HG03025 (cell line): ENCODE data around the gene TSR2.
"Not testable (repeated sequence)": the region's sequence is repeated elsewhere in the genome, so short reads cannot be mapped to it uniquely, and the experiment has no call there.

ENCODE experiments used
- ATAC-seq: cut with Tn5 transposase; IDR thresholded peaks from one replicate; pipeline ENCODE4 v1.9.1; 2021; ENCODE audit warnings: mild to moderate bottlenecking, moderate library complexity; ENCODE audit not compliant: unreplicated experiment, low FRiP score

TSR2 gene

DNA sequence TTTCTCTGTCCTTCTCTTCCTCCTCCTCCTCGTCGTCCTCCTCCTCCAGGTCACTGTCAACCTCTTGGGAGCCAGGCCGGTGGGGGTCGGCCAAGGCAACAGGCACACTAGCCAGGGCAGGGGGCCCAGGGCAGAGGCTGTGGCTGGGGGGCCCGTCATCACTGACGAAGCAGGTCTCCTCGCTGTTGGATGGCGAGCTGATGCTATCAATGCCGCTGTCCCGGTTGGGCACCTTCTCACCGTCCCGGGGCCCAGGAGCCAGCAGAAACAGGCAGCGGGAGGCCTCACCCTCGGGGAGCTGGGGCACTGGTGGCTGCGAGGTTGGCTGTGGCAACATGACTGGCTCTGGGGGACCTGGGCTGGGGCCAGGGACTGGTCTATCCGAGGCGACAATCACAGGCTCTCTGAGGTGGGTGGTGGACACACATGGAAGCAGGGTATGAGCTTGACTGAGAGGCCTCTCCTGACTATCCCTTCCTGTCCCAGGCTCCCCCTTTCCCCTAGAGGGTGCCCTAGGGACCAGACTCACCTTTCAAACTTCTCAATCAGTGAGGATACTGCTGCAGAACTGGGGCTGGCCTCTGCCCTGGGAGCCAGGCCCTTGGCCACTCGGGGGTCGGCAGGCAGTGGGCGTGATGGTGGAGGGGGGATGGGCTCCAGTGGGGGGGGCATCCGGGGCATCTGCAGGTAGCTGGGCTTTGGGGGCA lies 30.0 kb downstream of the TSR2 start:
- ATAC-seq, result no peak

- no peak for ATAC-seq
Measured at GRCh38 chrX:54473993-54474859, 34.0 kb downstream of the TSR2 start.

DNA sequence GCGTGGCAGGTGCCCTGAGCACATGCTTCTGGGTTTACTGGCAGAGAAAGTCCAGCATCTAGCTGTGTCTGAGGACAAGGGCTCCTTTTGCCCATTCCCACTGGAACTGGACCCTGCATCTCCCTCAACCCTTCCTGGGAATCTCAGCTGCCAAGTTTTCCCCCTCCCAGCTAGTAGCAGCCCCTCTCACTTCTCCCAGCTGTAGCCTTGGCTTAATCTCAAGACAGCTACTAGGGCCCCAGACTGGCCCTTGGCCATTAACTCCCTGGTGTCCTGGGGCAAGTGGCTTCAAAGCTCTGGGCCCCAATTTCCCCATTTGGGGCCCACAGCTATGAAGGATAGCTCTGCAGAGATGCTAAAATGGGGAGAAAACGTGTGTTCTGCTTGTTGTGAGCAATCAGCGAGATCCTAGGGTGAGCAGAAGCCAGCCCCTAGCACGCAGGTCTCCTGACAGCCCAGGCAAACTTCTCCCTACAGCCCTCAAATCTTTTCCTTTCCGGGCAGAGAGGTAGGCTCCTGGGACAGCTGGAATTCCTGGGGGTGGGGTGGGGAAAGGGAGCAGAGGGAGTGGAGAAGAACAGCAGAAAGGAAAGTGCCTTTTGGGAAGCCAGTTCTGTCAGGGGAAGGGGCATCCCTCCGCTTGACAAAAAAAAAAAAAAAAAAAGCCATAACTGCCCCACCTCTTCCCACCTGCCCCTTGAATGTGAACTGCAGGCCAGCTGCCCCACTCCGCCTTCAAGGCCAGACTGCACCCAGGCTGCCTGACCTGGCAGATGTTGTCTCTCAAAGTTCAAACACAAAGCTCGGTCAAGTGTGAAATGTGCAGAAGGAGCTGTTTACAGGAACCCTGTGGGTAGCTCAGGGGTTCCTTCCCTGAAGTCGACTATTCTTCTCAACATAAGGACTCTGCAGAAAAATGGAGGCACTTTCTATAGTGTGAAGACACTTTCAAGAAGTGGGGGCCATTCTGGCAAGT lies 39.2 kb downstream of the TSR2 start:
- no peak for ATAC-seq

DNA sequence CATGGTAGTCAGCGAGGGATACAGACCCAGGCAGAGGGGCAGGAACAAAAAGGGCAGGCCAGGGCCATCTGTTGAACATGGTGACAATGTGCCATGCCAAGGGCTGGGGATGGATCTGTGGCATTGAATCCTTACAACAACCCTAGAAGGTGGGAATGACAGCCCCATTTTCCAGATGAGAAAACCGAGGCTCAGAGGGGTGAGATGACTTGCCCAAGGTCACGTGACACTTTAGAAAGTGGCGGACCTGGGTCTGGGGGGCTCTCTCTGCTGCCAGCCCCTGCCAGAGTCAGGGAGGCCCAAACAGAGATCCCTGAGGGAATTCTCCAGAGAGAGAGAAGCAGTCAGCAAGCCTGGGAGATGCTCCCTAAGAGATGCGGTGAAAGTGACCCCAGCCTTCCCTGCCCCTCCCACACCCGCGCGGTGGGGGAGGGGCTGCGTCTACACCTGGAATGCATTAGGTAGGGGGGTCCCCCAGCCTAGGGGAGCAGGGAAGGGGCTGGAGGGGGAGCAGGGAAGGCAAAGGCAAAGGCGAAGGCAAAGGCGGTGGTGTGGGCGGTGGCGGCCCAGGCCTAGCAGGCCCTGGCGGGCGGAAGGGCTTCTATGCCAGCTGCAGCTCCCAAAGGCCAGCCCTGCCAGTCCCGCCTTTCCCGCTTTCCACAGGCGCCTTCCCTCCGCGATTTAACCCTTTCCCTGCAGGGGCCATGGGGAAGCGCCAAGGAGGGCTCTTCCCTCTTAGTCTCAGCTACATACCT lies 42.8 kb downstream of the TSR2 start:
- ATAC-seq, result no peak

- no peak for ATAC-seq
Measured at GRCh38 chrX:54483946-54484345, 43.7 kb downstream of the TSR2 start.

GRCh38 chrX:54484666-54485065 lies 44.5 kb downstream of the TSR2 start:
- no peak for ATAC-seq

DNA sequence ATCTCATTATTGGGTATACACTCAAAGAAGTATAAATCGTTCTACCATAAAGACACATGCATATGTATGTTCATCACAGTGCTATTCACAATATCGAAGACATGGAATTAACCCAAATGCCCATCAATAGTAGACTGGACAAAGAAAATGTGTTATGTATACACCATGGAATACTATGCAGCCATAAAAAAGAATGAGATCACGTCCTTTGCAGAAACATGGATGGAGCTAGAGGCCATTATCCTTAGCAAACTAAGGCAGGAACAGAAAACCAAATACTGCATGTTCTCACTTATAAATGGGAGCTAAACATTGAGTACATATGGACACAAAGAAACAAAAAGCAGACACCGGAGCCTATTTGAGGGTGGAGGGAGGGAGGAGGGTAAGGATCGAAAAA lies 49.6 kb downstream of the TSR2 start:
- ATAC-seq, result not testable (repeated sequence)

GRCh38 chrX:54492340-54492739 lies 52.1 kb downstream of the TSR2 start:
- no peak for ATAC-seq

DNA sequence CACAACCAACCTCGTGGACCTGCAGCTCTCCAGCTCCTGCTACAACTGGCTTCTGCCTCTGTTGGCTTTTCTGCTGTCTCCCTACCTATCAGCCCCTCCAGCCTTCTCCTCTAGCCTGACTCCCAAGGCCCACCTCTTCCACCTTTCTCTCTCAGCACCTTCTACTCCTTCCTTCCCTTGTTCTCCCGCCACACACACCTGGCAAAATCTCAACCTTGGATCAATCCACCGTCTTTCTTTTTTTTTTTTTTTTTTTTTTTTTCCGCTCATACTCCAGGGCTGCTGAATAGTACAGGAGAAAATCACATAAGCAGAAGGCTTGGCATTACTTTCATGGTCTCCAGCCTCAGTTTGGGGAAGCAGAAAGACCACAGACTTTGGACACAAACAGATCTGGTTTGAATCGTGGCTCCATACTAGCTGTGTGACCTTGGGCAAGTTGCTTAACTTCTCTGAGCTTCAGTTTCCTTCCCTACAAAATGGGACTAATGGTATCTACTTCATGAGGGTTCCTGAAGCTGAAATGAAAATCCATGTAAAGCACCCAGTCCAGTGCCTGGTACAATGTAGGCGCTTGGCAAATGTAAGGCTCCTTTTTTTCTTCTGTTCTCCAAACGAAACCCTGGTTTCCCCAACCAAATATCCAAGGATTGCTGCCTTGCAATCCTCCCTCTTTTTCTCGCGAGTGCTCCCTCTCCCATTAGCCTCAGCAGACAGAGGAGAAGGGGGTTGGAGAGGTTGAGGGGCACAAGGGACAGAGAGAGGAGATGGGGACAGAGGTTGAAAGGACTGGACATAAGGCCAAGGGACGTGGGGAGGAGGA lies 54.2 kb downstream of the TSR2 start:
- no peak for ATAC-seq
